H9 (cell line): Measurements from ENCODE around the gene GPC1. TPM values are rescaled to one million over a fixed set of nuclear protein-coding genes. Genes with fewer than 3 reads are reported as not detected.

Source experiments
- DNase-seq: peaks from one replicate; pipeline ENCODE4 v3.0.0-alpha.2; 2017
- H2AFZ ChIP-seq: one replicate; pipeline ENCODE4 v1.6.1; 2013; ENCODE audit warnings: mild to moderate bottlenecking, low read length, control low read depth, moderate library complexity
- H2AK5ac ChIP-seq: 2 replicates; pipeline ENCODE4 v1.6.1; 2013; ENCODE audit warnings: low read length, control low read depth, mixed read lengths; ENCODE audit not compliant: insufficient read length
- H2BK120ac ChIP-seq: one replicate; pipeline ENCODE4 v1.6.1; 2013; ENCODE audit warnings: low read depth, mild to moderate bottlenecking, low read length, control low read depth, inconsistent platforms; ENCODE audit not compliant: poor library complexity, severe bottlenecking
- H2BK12ac ChIP-seq: 2 replicates; pipeline ENCODE4 v1.6.1; 2013; ENCODE audit warnings: low read length, control low read depth, mixed read lengths, low read depth; ENCODE audit not compliant: insufficient read length
- H2BK15ac ChIP-seq: 2 replicates; pipeline ENCODE4 v1.6.1; 2013; ENCODE audit warnings: low read depth, low read length, control low read depth
- H2BK20ac ChIP-seq: one replicate; pipeline ENCODE4 v1.6.1; 2013; ENCODE audit warnings: low read depth, mild to moderate bottlenecking, low read length, control low read depth, inconsistent platforms; ENCODE audit not compliant: poor library complexity, severe bottlenecking
- H2BK5ac ChIP-seq: 2 replicates; pipeline ENCODE4 v1.6.1; 2013; ENCODE audit warnings: low read length, control low read depth, mixed read lengths; ENCODE audit not compliant: insufficient read length
- H3K14ac ChIP-seq: 2 replicates; pipeline ENCODE4 v1.6.1; 2013; ENCODE audit warnings: low read length, control low read depth; ENCODE audit not compliant: insufficient read depth
- H3K18ac ChIP-seq: 2 replicates; pipeline ENCODE4 v1.6.1; 2013; ENCODE audit warnings: low read depth, mild to moderate bottlenecking, mixed read lengths, low read length, control low read depth; ENCODE audit not compliant: insufficient read length
- H3K23ac ChIP-seq: 2 replicates; pipeline ENCODE4 v1.6.1; 2013; ENCODE audit warnings: low read length, control low read depth, mixed read lengths, low read depth; ENCODE audit not compliant: insufficient read length
- H3K23me2 ChIP-seq: 2 replicates; pipeline ENCODE4 v1.6.1; 2013; ENCODE audit warnings: low read depth, mild to moderate bottlenecking, mixed read lengths, low read length, control low read depth; ENCODE audit not compliant: insufficient read length, poor library complexity, severe bottlenecking
- H3K27ac ChIP-seq: 2 replicates; pipeline ENCODE4 v1.5.1; 2013; ENCODE audit warnings: low read length, control low read depth, mixed read lengths, low read depth; ENCODE audit not compliant: insufficient read length
- H3K27me3 ChIP-seq: 2 replicates; pipeline ENCODE4 v1.6.1; 2013; ENCODE audit warnings: low read length, control low read depth, inconsistent platforms; ENCODE audit not compliant: insufficient read depth
- H3K4ac ChIP-seq: 2 replicates; pipeline ENCODE4 v1.6.1; 2013; ENCODE audit warnings: low read depth, mild to moderate bottlenecking, control low read depth, inconsistent platforms, low read length, moderate library complexity
- H3K4me1 ChIP-seq: 2 replicates; pipeline ENCODE4 v1.6.1; 2013; ENCODE audit warnings: low read length, control low read depth, inconsistent platforms; ENCODE audit not compliant: insufficient read depth
- H3K4me2 ChIP-seq: 2 replicates; pipeline ENCODE4 v1.6.1; 2013; ENCODE audit warnings: low read length, control low read depth, mixed read lengths; ENCODE audit not compliant: insufficient read length, insufficient read depth
- H3K56ac ChIP-seq: 2 replicates; pipeline ENCODE4 v1.6.1; 2013; ENCODE audit warnings: low read depth, mild to moderate bottlenecking, mixed read lengths, low read length, control low read depth; ENCODE audit not compliant: insufficient read length
- H3K79me1 ChIP-seq: 2 replicates; pipeline ENCODE4 v1.6.1; 2013; ENCODE audit warnings: low read depth, mild to moderate bottlenecking, moderate library complexity, low read length, control low read depth, inconsistent platforms; ENCODE audit not compliant: insufficient read depth, poor library complexity, severe bottlenecking
- H3K79me2 ChIP-seq: 2 replicates; pipeline ENCODE4 v1.6.1; 2013; ENCODE audit warnings: low read length, control low read depth, inconsistent platforms; ENCODE audit not compliant: insufficient read depth
- H3K9ac ChIP-seq: 2 replicates; pipeline ENCODE4 v1.6.1; 2013; ENCODE audit warnings: low read length, control low read depth, mixed read lengths; ENCODE audit not compliant: insufficient read length; ENCODE audit errors: extremely low read depth
- H3K9me3 ChIP-seq: one replicate; pipeline ENCODE4 v1.6.1; 2013; ENCODE audit warnings: low read depth, low read length, inconsistent platforms; ENCODE audit not compliant: control insufficient read depth
- H3T11ph ChIP-seq: one replicate; pipeline ENCODE4 v1.6.1; 2013; ENCODE audit warnings: mild to moderate bottlenecking, low read length, control low read depth, inconsistent platforms
- H4K20me1 ChIP-seq: one replicate; pipeline ENCODE4 v1.6.1; 2013; ENCODE audit not compliant: control insufficient read depth, insufficient read length, insufficient read depth
- H4K5ac ChIP-seq: 2 replicates; pipeline ENCODE4 v1.6.1; 2013; ENCODE audit warnings: low read depth, mild to moderate bottlenecking, mixed read lengths, low read length, control low read depth; ENCODE audit not compliant: insufficient read length
- H4K8ac ChIP-seq: replicated peaks from 2 replicates; pipeline ENCODE4 v1.6.1; 2013; ENCODE audit warnings: low read length, control low read depth, mixed read lengths, low read depth; ENCODE audit not compliant: insufficient read length
- H4K91ac ChIP-seq: 2 replicates; pipeline ENCODE4 v1.6.1; 2013; ENCODE audit warnings: low read depth, mild to moderate bottlenecking, moderate library complexity, mixed read lengths, low read length, control low read depth; ENCODE audit not compliant: insufficient read length
- H3K27ac Mint-ChIP-seq, 3 experiments: 2 replicates in 2 of 3; 3 replicates in 1 of 3; pipeline ENCODE4 v1.8.0; 2020 to 2021; ENCODE audit warnings: mixed read lengths in 3 of 3, mild to moderate bottlenecking in 1 of 3, moderate library complexity in 1 of 3
- H3K27me3 Mint-ChIP-seq: 2 replicates; pipeline ENCODE4 v1.8.0; 2021; ENCODE audit warnings: low read depth, mild to moderate bottlenecking, moderate library complexity, mixed read lengths
- H3K36me3 Mint-ChIP-seq, 3 experiments: 2 replicates in 2 of 3; 3 replicates in 1 of 3; pipeline ENCODE4 v1.8.0; 2020 to 2021; ENCODE audit warnings: low read depth in 3 of 3, mixed read lengths in 3 of 3; ENCODE audit not compliant: insufficient read depth in 1 of 3
- H3K4me1 Mint-ChIP-seq, 2 experiments: 2 replicates each; pipeline ENCODE4 v1.8.0; 2020; ENCODE audit warnings: mixed read lengths in 2 of 2
- H3K4me3 Mint-ChIP-seq, 2 experiments: 2 replicates in 1 of 2; 3 replicates in 1 of 2; pipeline ENCODE4 v1.8.0; 2020 to 2021; ENCODE audit warnings: mild to moderate bottlenecking in 2 of 2, mixed read lengths in 2 of 2, moderate library complexity in 1 of 2
- H3K9me3 Mint-ChIP-seq, 2 experiments: 2 replicates in 1 of 2; 3 replicates in 1 of 2; pipeline ENCODE4 v1.8.0; 2020; ENCODE audit warnings: mild to moderate bottlenecking in 2 of 2, mixed read lengths in 2 of 2, moderate library complexity in 1 of 2
- WGBS: extraction: QIAGEN DNeasy Blood & Tissue Kit; methylation state at CpG from one replicate; pipeline ENCODE4 v1.1.7; 2013; ENCODE audit warnings: missing lambda C conversion rate, low lambda C conversion rate, mixed read lengths; ENCODE audit not compliant: insufficient read length; ENCODE audit errors: extremely low coverage; 5-methylcytosine and 5-hydroxymethylcytosine counted together
- total RNA-seq: library from RNA; stranded (reverse); gene quantifications from 2 replicates; pipeline ENCODE4 v1.2.1, GENCODE V29; 2021
- TF ChIP-seq, protein P1 (sequence below): fragments of 200-600 bp; sonication (generic); conservative IDR thresholded peaks from 3 replicates; pipeline ENCODE4 v1.8.0; 2021; ENCODE audit warnings: antibody characterized with exemption, mild to moderate bottlenecking

GPC1 gene
- total RNA-seq, 1 experiment from 2014 or later, result 39.4 TPM

DNA sequence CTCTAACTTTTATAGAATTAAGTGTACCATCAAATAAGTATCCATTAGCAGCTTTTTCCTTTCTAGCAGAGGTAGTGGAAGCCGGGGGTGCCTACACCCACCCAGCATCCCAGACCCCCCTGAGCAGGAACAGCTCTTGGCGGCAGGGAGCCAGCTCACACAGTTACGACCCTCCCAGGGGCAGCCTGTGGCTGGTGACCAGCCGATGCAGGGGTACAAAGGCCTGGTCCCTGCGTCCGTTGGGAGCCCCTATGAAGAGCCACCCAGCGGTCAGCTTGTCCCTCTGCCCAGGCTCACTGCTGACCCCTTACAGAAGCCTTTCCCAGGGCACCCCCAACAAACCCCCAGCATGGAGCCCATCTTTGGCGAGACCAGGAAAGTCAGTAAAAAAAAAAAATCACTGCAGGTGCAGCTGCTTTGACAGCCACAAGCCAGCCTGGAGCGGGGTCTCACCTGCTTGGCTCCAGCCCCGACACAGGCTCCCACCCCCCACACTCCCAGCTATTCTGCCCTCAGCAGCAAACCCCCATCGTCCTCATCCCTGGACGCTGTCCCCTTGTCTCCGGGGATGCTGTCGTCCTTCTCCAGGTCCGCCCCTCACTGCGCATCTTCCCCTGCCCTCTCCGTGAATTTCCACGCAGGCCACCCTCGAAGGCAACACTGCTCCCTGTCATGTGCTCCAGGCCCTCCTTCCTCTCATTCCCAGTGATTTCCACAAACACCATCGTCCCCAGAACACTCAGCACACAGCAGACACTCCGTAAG, 43.1 kb downstream of the GPC1 start:
- H4K20me1 ChIP-seq, result no peaks in the 10 kb centered on the region
- H2BK12ac ChIP-seq, result no peak overlapping the region
- H3K9me3 ChIP-seq, result no peaks in the 10 kb centered on the region
- Mint-ChIP-seq H3K4me3 (no peak overlapping the region), H3K27me3 (peaks cover 27% of the 10 kb centered on the region), H3K27ac (no peak overlapping the region), H3K36me3 (no peaks in the 10 kb centered on the region), H3K4me1 (no peaks in the 10 kb centered on the region), H3K9me3 (peaks cover 3% of the 10 kb centered on the region in 2 experiments)
- H2AFZ ChIP-seq, result no peak overlapping the region
- H3K27me3 ChIP-seq, result no peaks in the 10 kb centered on the region; the same call in 1 of the 2 replicates
- no peaks in the 10 kb centered on the region for H3K79me1 ChIP-seq
- DNase-seq, result peak; percentile 12
- H3K18ac ChIP-seq, result no peak overlapping the region
- H3K23me2 ChIP-seq, result no peaks in the 10 kb centered on the region
- no peak overlapping the region for H2BK5ac ChIP-seq
- H3K4me1 ChIP-seq, result no peaks in the 10 kb centered on the region
- no peak overlapping the region for H2BK120ac ChIP-seq
- H3K23ac ChIP-seq, result no peak overlapping the region
- no peaks in the 10 kb centered on the region for H3K79me2 ChIP-seq
- no peak overlapping the region for H3K9ac ChIP-seq
- TF ChIP-seq, protein P1, sequence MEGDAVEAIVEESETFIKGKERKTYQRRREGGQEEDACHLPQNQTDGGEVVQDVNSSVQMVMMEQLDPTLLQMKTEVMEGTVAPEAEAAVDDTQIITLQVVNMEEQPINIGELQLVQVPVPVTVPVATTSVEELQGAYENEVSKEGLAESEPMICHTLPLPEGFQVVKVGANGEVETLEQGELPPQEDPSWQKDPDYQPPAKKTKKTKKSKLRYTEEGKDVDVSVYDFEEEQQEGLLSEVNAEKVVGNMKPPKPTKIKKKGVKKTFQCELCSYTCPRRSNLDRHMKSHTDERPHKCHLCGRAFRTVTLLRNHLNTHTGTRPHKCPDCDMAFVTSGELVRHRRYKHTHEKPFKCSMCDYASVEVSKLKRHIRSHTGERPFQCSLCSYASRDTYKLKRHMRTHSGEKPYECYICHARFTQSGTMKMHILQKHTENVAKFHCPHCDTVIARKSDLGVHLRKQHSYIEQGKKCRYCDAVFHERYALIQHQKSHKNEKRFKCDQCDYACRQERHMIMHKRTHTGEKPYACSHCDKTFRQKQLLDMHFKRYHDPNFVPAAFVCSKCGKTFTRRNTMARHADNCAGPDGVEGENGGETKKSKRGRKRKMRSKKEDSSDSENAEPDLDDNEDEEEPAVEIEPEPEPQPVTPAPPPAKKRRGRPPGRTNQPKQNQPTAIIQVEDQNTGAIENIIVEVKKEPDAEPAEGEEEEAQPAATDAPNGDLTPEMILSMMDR, result no peak
- H4K5ac ChIP-seq, result no peak overlapping the region
- no CpG with 5 or more reads among the region's 21 CpGs for WGBS
- no peak overlapping the region for H2AK5ac ChIP-seq
- peak overlapping the region; percentile 77 for H4K8ac ChIP-seq
- H3T11ph ChIP-seq, result no peak overlapping the region
- no peak overlapping the region for H3K4me2 ChIP-seq
- H4K91ac ChIP-seq, result no peak overlapping the region
- no peak overlapping the region for H3K14ac ChIP-seq
- H3K4ac ChIP-seq, result no peak overlapping the region
- H3K56ac ChIP-seq, result no peak overlapping the region
- H2BK15ac ChIP-seq, result no peak overlapping the region
- no peak overlapping the region for H3K27ac ChIP-seq
- H2BK20ac ChIP-seq, result no peak overlapping the region
